Adipocyte (in vitro differentiated cells): ENCODE measurements around the gene WSCD1.

Experiments
- DNase-seq: peaks from one replicate; pipeline ENCODE4 v3.0.0-alpha.2; 2015; ENCODE audit warnings: low read depth
- H3K27me3 ChIP-seq: replicated peaks from 2 replicates; pipeline ENCODE4 v1.7.0; 2013; ENCODE audit warnings: mild to moderate bottlenecking, low read length, moderate library complexity; ENCODE audit not compliant: control insufficient read depth, insufficient read depth
- H3K36me3 ChIP-seq: 2 replicates; pipeline ENCODE4 v1.7.0; 2013; ENCODE audit warnings: low read length, mild to moderate bottlenecking, moderate library complexity; ENCODE audit not compliant: control insufficient read depth, insufficient read depth, severe bottlenecking
- H3K4me1 ChIP-seq: 2 replicates; pipeline ENCODE4 v1.7.0; 2013; ENCODE audit warnings: mild to moderate bottlenecking, low read length, moderate library complexity; ENCODE audit not compliant: control insufficient read depth, insufficient read depth
- H3K4me3 ChIP-seq: 2 replicates; pipeline ENCODE4 v1.7.0; 2013; ENCODE audit warnings: mild to moderate bottlenecking, low read length, moderate library complexity
- H3K9ac ChIP-seq: 2 replicates; pipeline ENCODE4 v1.7.0; 2013; ENCODE audit warnings: mild to moderate bottlenecking, low read length, moderate library complexity
- H3K9me3 ChIP-seq: 2 replicates; pipeline ENCODE4 v1.7.0; 2013; ENCODE audit warnings: mild to moderate bottlenecking, low read length, moderate library complexity; ENCODE audit not compliant: control insufficient read depth

WSCD1 gene

DNA sequence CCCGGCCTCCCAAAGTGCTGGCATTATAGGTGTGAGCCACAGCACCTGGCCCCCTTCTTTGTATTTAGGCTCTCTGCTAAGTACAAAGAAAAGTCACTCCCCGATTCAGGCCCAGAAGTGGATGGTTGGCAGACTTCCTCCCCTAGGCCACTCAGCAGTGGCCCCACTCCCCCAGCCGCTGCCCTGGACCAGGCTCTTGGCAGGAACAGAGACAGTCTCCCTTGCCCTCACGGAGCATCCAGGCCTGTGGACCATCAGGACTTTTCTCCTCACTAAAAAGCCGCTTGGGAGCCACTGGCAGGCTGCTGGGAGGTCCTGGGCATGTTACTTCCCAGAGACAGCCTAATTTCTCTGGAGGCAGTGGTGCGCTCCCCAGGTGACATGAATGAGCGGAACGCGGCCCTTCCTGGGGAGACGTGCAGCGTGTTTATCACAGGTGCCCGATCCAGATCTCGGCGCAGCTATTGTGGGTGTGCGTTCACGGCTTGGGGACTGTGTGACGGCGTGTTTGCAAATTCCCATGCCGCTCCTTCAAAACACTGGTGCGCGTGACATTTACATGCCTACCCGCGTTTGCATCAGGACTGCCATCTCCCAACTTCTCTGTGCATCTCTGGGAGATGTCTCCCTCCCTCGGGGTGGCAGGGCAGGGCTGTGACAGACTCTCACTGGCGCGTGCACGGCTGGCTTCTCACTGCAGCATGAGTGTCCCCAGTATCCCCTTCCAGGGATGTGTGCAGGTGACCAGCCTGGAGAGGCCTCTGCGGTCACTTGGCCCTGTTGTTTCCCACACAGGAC is 16.6 kb downstream of the WSCD1 start:
- no peak for DNase-seq

GRCh38 chr17:6088141-6088540 is 18.0 kb downstream of the WSCD1 start:
- Histone ChIP-seq H3K4me1 (no peaks in the 10 kb centered on the region), H3K4me3 (no peak overlapping the region), H3K27me3 (peaks cover 21% of the 10 kb centered on the region), H3K9ac (no peak overlapping the region), H3K36me3 (no peaks in the 10 kb centered on the region), H3K9me3 (no peaks in the 10 kb centered on the region)
- DNase-seq: no peak

More for the DNA sequence above, 16.6 kb downstream of the WSCD1 start:
- H3K4me1 ChIP-seq: no peaks in the 10 kb centered on the region
- H3K36me3 ChIP-seq: no peaks in the 10 kb centered on the region
- no peak overlapping the region for H3K9ac ChIP-seq
- peaks cover 18% of the 10 kb centered on the region for H3K27me3 ChIP-seq
- no peaks in the 10 kb centered on the region for H3K9me3 ChIP-seq
- H3K4me3 ChIP-seq: no peak overlapping the region

- peaks cover 27% of the 10 kb centered on the region for H3K27me3 ChIP-seq
- no peak overlapping the region for H3K4me3 ChIP-seq
- H3K9me3 ChIP-seq: no peaks in the 10 kb centered on the region
- H3K36me3 ChIP-seq: no peaks in the 10 kb centered on the region
- no peak for DNase-seq
- no peaks in the 10 kb centered on the region for H3K4me1 ChIP-seq
- H3K9ac ChIP-seq: no peak overlapping the region
Measured at GRCh38 chr17:6090253-6090652, 20.1 kb downstream of the WSCD1 start.

DNA sequence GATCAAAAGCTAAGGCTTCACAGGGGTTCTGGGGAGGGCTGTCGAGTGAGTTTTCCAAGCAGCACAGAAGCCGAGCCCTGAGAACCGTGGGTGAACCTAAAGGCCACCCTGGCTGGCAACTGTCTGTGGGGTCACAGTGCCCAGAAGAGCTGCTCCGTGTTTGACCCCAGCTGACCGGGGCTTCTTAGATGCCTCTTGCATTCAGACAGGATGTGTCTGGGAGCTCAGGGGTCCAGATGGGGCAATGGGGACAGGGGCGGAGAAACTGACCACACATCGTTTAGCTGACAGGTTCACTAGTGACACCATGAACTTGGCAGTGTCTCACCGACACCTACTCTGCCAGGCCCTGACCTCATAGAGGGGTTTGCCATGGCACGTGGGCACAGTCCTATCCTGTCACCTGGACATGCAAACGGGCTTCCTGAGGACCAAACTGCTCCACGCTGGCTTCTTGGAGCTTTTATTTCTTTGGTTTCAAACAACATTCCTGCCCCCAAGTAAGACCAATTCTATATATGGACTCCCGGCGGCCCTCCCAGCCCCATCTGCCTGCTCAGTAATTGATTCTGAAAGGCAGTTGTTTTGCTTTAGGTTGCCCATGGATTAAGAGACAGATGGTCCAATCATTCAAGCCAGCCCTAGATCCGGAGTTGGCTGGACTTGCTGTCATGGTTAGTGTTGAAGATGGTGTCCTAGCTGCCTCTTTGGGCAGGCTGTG is 22.2 kb downstream of the WSCD1 start:
- Histone ChIP-seq H3K4me1 (no peaks in the 10 kb centered on the region), H3K4me3 (no peak overlapping the region), H3K9me3 (no peaks in the 10 kb centered on the region), H3K9ac (no peak overlapping the region), H3K36me3 (no peaks in the 10 kb centered on the region), H3K27me3 (peaks cover 27% of the 10 kb centered on the region)
- no peak for DNase-seq

GRCh38 chr17:6092903-6093468 is 22.8 kb downstream of the WSCD1 start:
- Histone ChIP-seq H3K4me1 (no peaks in the 10 kb centered on the region), H3K27me3 (peaks cover 27% of the 10 kb centered on the region), H3K36me3 (no peaks in the 10 kb centered on the region), H3K4me3 (no peak overlapping the region), H3K9me3 (no peaks in the 10 kb centered on the region), H3K9ac (no peak overlapping the region)
- DNase-seq: no peak

DNA sequence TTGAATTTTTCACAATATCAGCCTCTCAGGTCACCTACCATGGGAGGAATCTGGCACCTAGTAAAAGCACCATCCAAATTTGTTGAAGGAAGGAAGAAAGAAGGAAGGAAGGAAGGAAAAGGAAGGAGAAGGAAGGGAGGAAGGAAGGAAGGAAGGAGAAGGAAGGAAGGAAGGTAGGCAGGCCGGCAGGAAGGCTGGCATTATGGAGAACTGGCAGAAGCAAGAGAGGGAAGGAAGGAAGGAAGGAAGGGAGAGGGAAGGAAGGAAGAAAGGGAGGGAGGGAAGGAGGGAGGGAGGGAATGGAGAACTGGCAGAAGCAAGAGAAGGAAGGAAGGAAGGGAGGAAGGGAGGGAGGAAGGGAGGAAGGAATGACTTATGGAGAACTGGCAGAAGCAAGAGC is 24.3 kb downstream of the WSCD1 start:
- Histone ChIP-seq H3K4me3 (no peak overlapping the region), H3K4me1 (no peaks in the 10 kb centered on the region), H3K36me3 (no peaks in the 10 kb centered on the region), H3K27me3 (peaks cover 27% of the 10 kb centered on the region), H3K9me3 (no peaks in the 10 kb centered on the region), H3K9ac (no peak overlapping the region)
- DNase-seq: no peak

- Histone ChIP-seq H3K4me1 (no peaks in the 10 kb centered on the region), H3K9me3 (no peaks in the 10 kb centered on the region), H3K27me3 (peaks cover 27% of the 10 kb centered on the region), H3K4me3 (no peak overlapping the region), H3K36me3 (no peaks in the 10 kb centered on the region), H3K9ac (no peak overlapping the region)
- DNase-seq: no peak
Measured at GRCh38 chr17:6094926-6095325, 24.7 kb downstream of the WSCD1 start.

- Histone ChIP-seq H3K9me3 (no peaks in the 10 kb centered on the region), H3K9ac (no peak overlapping the region), H3K4me1 (no peaks in the 10 kb centered on the region), H3K4me3 (no peak overlapping the region), H3K27me3 (peaks cover 27% of the 10 kb centered on the region), H3K36me3 (no peaks in the 10 kb centered on the region)
- no peak for DNase-seq
Measured at GRCh38 chr17:6095501-6095900, 25.3 kb downstream of the WSCD1 start.

GRCh38 chr17:6096201-6097004 is 26.2 kb downstream of the WSCD1 start:
- no peak for DNase-seq
- Histone ChIP-seq H3K27me3 (peaks cover 32% of the 10 kb centered on the region), H3K4me1 (no peaks in the 10 kb centered on the region), H3K9ac (no peak overlapping the region), H3K9me3 (no peaks in the 10 kb centered on the region), H3K4me3 (no peak overlapping the region), H3K36me3 (no peaks in the 10 kb centered on the region)

DNA sequence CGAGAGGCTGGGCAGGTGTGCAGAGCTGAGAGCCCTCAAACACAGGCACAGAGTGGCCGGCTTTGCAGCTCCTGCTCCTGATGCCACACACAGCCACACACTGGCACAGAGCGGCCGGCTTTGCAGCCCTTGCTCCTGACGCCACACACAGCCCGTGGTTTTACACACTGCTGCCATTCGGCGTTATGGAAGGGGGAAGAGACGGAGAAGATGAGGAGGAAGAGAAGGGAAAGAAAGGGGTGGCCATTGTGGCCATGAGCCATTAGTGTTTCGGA is 26.8 kb downstream of the WSCD1 start:
- no peak overlapping the region for H3K4me3 ChIP-seq
- H3K4me1 ChIP-seq: no peaks in the 10 kb centered on the region
- peaks cover 37% of the 10 kb centered on the region for H3K27me3 ChIP-seq
- no peak for DNase-seq
- H3K9me3 ChIP-seq: no peaks in the 10 kb centered on the region
- H3K9ac ChIP-seq: no peak overlapping the region
- no peaks in the 10 kb centered on the region for H3K36me3 ChIP-seq
